ENCODE data around the gene NOTCH1.

- TF ChIP-seq CTCF (conservative IDR thresholded peaks at IDR 0.05) (no peak), EZH2 (IDR thresholded peaks at IDR 0.05; ENCODE audit: low read depth) (no peak)
These were observed 81.6 kb downstream of the NOTCH1 start for GRCh38 chr9:136464241-136464640.
